Neural cell (in vitro differentiated cells): Measurements from ENCODE around the gene HOXA7. TPM values are rescaled to one million over a fixed set of nuclear protein-coding genes. Genes with fewer than 3 reads are reported as not detected.

Experiments
- H2AFZ ChIP-seq: fragments of 200-600, 300-800 bp; sonication (generic), shearing (Covaris generic); 2 replicates; pipeline ENCODE4 v1.6.0; 2014; ENCODE audit warnings: low read depth, mild to moderate bottlenecking, antibody characterized with exemption, low read length, moderate library complexity
- H3F3A ChIP-seq: fragments of 200-600 bp; shearing (Covaris generic); 2 replicates; pipeline ENCODE4 v1.6.1; 2016; ENCODE audit warnings: mild to moderate bottlenecking, moderate library complexity, mixed read lengths, antibody characterized with exemption, low read length; ENCODE audit not compliant: insufficient read depth, poor library complexity, severe bottlenecking
- H3K27ac ChIP-seq: fragments of 200-600, 300-800 bp; sonication (generic), shearing (Covaris generic); 2 replicates; pipeline ENCODE4 v1.5.1; 2014; ENCODE audit warnings: mild to moderate bottlenecking, low read length, moderate library complexity
- H3K27me3 ChIP-seq: fragments of 300-800, 200-600 bp; sonication (generic), shearing (Covaris generic); 2 replicates; pipeline ENCODE4 v1.6.0; 2014; ENCODE audit warnings: mild to moderate bottlenecking, low read depth, low read length, moderate library complexity; ENCODE audit not compliant: insufficient read depth
- H3K36me3 ChIP-seq: fragments of 300-800, 200-600 bp; sonication (generic), shearing (Covaris generic); 2 replicates; pipeline ENCODE4 v1.5.1; 2014; ENCODE audit warnings: mild to moderate bottlenecking, antibody characterized with exemption, low read length, moderate library complexity; ENCODE audit not compliant: insufficient read depth
- H3K4me2 ChIP-seq: fragments of 300-800, 200-600 bp; sonication (generic), shearing (Covaris generic); 2 replicates; pipeline ENCODE4 v1.6.0; 2014; ENCODE audit warnings: mild to moderate bottlenecking, low read length
- H3K4me3 ChIP-seq: fragments of 300-800, 200-600 bp; sonication (generic), shearing (Covaris generic); 2 replicates; pipeline ENCODE4 v1.5.1; 2014; ENCODE audit warnings: mild to moderate bottlenecking, low read length, moderate library complexity
- H3K79me2 ChIP-seq: fragments of 200-600 bp; shearing (Covaris generic); replicated peaks from 2 replicates; pipeline ENCODE4 v1.6.0; 2014; ENCODE audit warnings: mild to moderate bottlenecking, low read length, moderate library complexity; ENCODE audit not compliant: insufficient read depth
- H3K9ac ChIP-seq: fragments of 300-800, 200-600 bp; sonication (generic), shearing (Covaris generic); 2 replicates; pipeline ENCODE4 v1.6.1; 2016; ENCODE audit warnings: mild to moderate bottlenecking, low read length, mixed read lengths
- H3K9me2 ChIP-seq: fragments of 200-600 bp; shearing (Covaris generic); 2 replicates; pipeline ENCODE4 v1.6.1; 2016; ENCODE audit warnings: mild to moderate bottlenecking, low read length, mixed read lengths; ENCODE audit not compliant: insufficient read depth
- H3K9me3 ChIP-seq: fragments of 200-600, 300-800 bp; sonication (generic), shearing (Covaris generic); 2 replicates; pipeline ENCODE4 v1.6.1; 2016; ENCODE audit warnings: mild to moderate bottlenecking, mixed run types, low read length, moderate library complexity, mixed read lengths
- H4K20me1 ChIP-seq: fragments of 200-600 bp; shearing (Covaris generic); 2 replicates; pipeline ENCODE4 v1.6.1; 2016; ENCODE audit warnings: mild to moderate bottlenecking, mixed run types; ENCODE audit not compliant: insufficient read depth
- CTCF ChIP-seq: fragments of 450-650 bp; IDR thresholded peaks from 2 replicates; pipeline ENCODE4 v1.5.1; 2014; ENCODE audit warnings: antibody characterized with exemption, mild to moderate bottlenecking, moderate library complexity; ENCODE audit not compliant: poor library complexity, severe bottlenecking
- EP300 ChIP-seq: fragments of 450-650 bp; conservative IDR thresholded peaks from 2 replicates; pipeline ENCODE4 v1.6.1; 2014; ENCODE audit warnings: antibody characterized with exemption, mild to moderate bottlenecking, moderate library complexity; ENCODE audit not compliant: poor library complexity, severe bottlenecking
- EZH2 ChIP-seq: fragments of 200-600, 300-800 bp; shearing (Covaris generic), sonication (generic); IDR thresholded peaks from 2 replicates; pipeline ENCODE4 v1.6.1; 2014; ENCODE audit warnings: antibody characterized with exemption, low read length, borderline replicate concordance, mild to moderate bottlenecking; ENCODE audit not compliant: insufficient read depth, poor library complexity, severe bottlenecking
- MXI1 ChIP-seq: fragments of 450-650 bp; conservative IDR thresholded peaks from 2 replicates; pipeline ENCODE4 v1.6.1; 2014; ENCODE audit warnings: antibody characterized with exemption, mild to moderate bottlenecking; ENCODE audit not compliant: poor library complexity, severe bottlenecking
- POLR2AphosphoS5 ChIP-seq: IDR thresholded peaks from 2 replicates; pipeline ENCODE4 v1.6.1; 2012
- REST ChIP-seq: IDR thresholded peaks from 2 replicates; pipeline ENCODE4 v1.6.1; 2012; ENCODE audit warnings: borderline replicate concordance
- SMC3 ChIP-seq: fragments of 450-650 bp; conservative IDR thresholded peaks from 2 replicates; pipeline ENCODE4 v1.6.1; 2014; ENCODE audit warnings: antibody characterized with exemption, mild to moderate bottlenecking, moderate library complexity; ENCODE audit not compliant: poor library complexity
- TAF1 ChIP-seq: IDR thresholded peaks from 2 replicates; pipeline ENCODE4 v1.6.1; 2012; ENCODE audit warnings: low read depth
- polyA plus RNA-seq: library from polyadenylated mRNA; depleted of rRNA; stranded (reverse); fragments of >200 nt; gene quantifications from 2 replicates; pipeline ENCODE4 v1.2.3, GENCODE V29; 2014

HOXA7 gene
- polyA plus RNA-seq, 1 donor from 2014 or later: not detected

GRCh38 chr7:27155816-27156507 is 513 bp downstream of the HOXA7 start:
- Histone ChIP-seq H3K9ac (no peak overlapping the region), H3K4me2 (no peak overlapping the region), H2AFZ (no peak overlapping the region), H3K27me3 (peaks cover 99% of the 10 kb centered on the region), H3K79me2 (no peaks in the 10 kb centered on the region), H3K36me3 (no peaks in the 10 kb centered on the region), H3F3A (no peaks in the 10 kb centered on the region), H3K9me3 (peaks cover 37% of the 10 kb centered on the region), H3K27ac (no peak overlapping the region), H3K9me2 (no peaks in the 10 kb centered on the region), H3K4me3 (peak overlapping the region; percentile 25), H4K20me1 (no peaks in the 10 kb centered on the region)
- TF ChIP-seq REST (no peak), SMC3 (no peak), MXI1 (no peak), EZH2 (peak; percentile 55), CTCF (no peak), EP300 (no peak), TAF1 (no peak), POLR2AphosphoS5 (no peak)

GRCh38 chr7:27154901-27155815 is 1.3 kb downstream of the HOXA7 start:
- Histone ChIP-seq H2AFZ (no peak overlapping the region), H3F3A (no peaks in the 10 kb centered on the region), H3K9me2 (no peaks in the 10 kb centered on the region), H3K79me2 (no peaks in the 10 kb centered on the region), H3K27ac (no peak overlapping the region), H3K4me2 (no peak overlapping the region), H3K36me3 (no peaks in the 10 kb centered on the region), H3K4me3 (no peak overlapping the region), H4K20me1 (no peaks in the 10 kb centered on the region), H3K9ac (no peak overlapping the region), H3K27me3 (peaks cover 100% of the 10 kb centered on the region), H3K9me3 (peaks cover 36% of the 10 kb centered on the region)
- TF ChIP-seq MXI1 (no peak), EZH2 (peak; percentile 34)
